Thyroid gland (tissue), 4 donors: ENCODE data around the gene NGEF.

Source experiments
- CTCF ChIP-seq, 6 experiments: fragments of 200-600 bp in 3 of 6; fragments of 450-650 bp in 3 of 6; sonication (generic) in 3 of 6; IDR thresholded peaks; one replicate each; pipeline ENCODE4 v1.5.1; 2016 to 2019; ENCODE audit warnings: antibody characterized with exemption in 6 of 6, mild to moderate bottlenecking in 2 of 6, inconsistent platforms in 1 of 6, moderate library complexity in 1 of 6
- POLR2A ChIP-seq, 2 donors: fragments of 450-650 bp; IDR thresholded peaks; one replicate each; pipeline ENCODE4 v1.6.1; 2017; ENCODE audit warnings: antibody characterized with exemption in 2 of 2, mild to moderate bottlenecking in 2 of 2, moderate library complexity in 1 of 2

GRCh38 chr2:233047206-233047605 is 34.1 kb upstream of the NGEF start:
- TF ChIP-seq CTCF (IDR thresholded peaks at IDR 0.05) (no peak), POLR2A (IDR thresholded peaks at IDR 0.05) (no peak)
